GM23248 (cell line): ENCODE data around the gene BIRC6.

Source experiments
- EZH2 ChIP-seq: fragments of 200-600 bp; sonication (generic); IDR thresholded peaks from 2 replicates; pipeline ENCODE4 v1.6.1; 2018; ENCODE audit warnings: antibody characterized with exemption, mild to moderate bottlenecking; ENCODE audit not compliant: insufficient read depth, poor library complexity, severe bottlenecking
- EZH2phosphoT487 ChIP-seq: fragments of 200-600 bp; sonication (generic); IDR thresholded peaks from 2 replicates; pipeline ENCODE4 v1.6.1; 2018; ENCODE audit warnings: antibody characterized with exemption, moderate library complexity, mild to moderate bottlenecking, low read depth; ENCODE audit not compliant: insufficient read depth

- TF ChIP-seq EZH2phosphoT487 (no peak), EZH2 (no peak)
These were observed 59.7 kb downstream of the BIRC6 start for GRCh38 chr2:32416519-32416918.
